NCI-H69 (cell line): ENCODE results near the gene JMJD1C.
"Not testable (repeated sequence)": the region's sequence is repeated elsewhere in the genome, so short reads cannot be mapped to it uniquely, and the experiment has no call there.

Experiments
- DNase-seq: peaks from one replicate; lab custom pipeline; 2025; lab: John Stamatoyannopoulos, UW

Gene JMJD1C

GRCh38 chr10:63393050-63393449, 72.7 kb downstream of the JMJD1C start:
- no peak for DNase-seq

- no peak for DNase-seq
These were observed 73.6 kb downstream of the JMJD1C start for GRCh38 chr10:63392224-63392623.

DNA sequence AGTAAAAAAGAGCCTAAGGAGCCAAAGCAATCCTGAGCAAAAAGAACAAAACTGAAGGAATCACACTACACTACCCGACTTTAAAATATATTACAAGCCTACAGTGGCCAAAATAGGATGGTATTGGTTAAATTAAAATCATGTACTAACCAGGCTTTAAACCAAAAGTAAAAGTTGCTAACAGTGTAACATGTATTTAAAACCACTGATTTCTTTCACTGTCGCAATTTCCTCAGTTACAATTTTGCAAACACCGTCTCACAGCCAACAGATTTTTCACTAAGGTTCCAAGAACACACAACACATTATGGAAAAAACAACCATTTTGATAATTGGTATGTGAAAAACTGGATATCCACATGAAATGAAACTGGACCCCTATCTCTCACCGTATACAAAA, 74.0 kb downstream of the JMJD1C start:
- no peak for DNase-seq

DNA sequence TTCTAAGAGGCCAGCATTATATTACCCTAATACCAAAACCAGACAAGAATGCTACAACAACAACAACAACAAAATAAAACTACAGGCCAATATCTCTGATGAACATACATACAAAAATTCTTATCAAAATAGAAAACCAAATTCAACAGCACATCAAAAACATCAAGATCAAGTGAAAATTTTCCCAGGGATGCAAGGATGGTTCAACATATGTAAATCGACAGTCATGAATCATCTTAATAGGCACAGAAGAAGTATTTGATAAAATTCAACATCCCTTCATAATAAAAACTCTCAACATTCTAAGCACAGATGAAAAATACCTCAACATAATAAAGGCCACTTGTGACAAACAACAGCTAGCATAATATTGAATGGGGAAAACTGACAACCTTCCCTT, 75.3 kb downstream of the JMJD1C start:
- no peak for DNase-seq

- peak; percentile 30 for DNase-seq
These were observed 77.3 kb downstream of the JMJD1C start for GRCh38 chr10:63388421-63389031.

DNA sequence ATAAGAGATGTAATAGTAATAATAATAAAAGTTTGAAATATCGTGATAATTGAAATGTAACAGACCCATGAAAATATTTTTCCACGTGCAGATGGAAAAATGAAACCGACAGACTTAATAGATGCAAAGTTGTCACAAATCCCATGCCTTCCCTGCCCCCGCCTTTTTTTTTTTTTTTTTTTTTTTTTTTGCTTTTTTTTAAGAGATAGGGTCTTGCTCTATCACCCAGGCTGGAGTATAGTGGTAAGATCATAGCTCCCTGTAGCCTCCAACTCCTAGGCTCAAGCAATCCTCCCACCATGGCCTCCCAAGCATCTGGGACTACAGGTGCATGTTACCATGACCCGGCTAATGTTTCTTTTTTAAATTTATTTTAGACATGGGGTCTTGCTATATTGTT, 80.5 kb downstream of the JMJD1C start:
- no peak for DNase-seq

- no peak for DNase-seq
These were observed 81.1 kb downstream of the JMJD1C start for GRCh38 chr10:63384675-63385074.

DNA sequence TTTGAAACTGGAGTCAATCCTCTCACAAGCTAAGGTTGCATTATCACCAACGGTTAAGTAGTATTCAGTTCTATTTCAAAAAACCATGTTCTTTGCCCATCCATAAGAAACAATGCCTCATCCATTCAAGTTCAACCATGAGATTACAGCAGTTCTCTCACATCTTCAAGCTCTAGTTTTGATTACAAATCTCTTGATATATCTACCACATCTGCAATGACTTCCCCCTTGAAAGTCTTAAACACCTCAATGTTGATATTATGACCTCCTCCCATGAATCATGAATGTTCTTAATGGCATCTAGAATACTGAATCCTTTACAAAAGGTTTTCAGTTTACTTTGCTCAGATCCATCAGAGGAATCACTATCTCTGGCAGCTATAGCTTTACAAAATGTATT, 81.8 kb downstream of the JMJD1C start:
- DNase-seq = no peak

DNA sequence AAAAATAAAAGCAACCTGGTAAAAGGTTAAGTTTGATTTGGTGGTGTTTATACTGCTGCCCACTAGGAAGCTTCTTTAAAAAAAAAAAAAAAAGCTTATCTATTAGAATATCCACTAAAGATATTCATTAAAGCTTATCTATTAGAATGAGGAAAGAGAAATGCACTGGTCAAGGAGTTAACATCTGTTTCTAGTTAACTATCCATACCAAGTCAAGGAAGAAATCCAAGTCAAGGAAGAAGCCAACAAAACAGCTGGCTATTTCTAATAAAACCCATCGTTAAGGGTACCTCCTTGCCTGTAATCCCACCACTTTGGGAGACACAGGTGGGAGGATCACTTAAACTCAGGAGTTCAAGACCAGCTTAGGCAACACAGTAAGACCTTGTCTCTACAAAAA, 82.6 kb downstream of the JMJD1C start:
- no peak for DNase-seq

GRCh38 chr10:63382066-63382465, 83.7 kb downstream of the JMJD1C start:
- no peak for DNase-seq

GRCh38 chr10:63377305-63377661, 88.5 kb downstream of the JMJD1C start:
- DNase-seq = not testable (repeated sequence)

- DNase-seq = no peak
These were observed 89.0 kb downstream of the JMJD1C start for GRCh38 chr10:63376560-63377304.

GRCh38 chr10:63375859-63376258, 89.9 kb downstream of the JMJD1C start:
- no peak for DNase-seq

DNA sequence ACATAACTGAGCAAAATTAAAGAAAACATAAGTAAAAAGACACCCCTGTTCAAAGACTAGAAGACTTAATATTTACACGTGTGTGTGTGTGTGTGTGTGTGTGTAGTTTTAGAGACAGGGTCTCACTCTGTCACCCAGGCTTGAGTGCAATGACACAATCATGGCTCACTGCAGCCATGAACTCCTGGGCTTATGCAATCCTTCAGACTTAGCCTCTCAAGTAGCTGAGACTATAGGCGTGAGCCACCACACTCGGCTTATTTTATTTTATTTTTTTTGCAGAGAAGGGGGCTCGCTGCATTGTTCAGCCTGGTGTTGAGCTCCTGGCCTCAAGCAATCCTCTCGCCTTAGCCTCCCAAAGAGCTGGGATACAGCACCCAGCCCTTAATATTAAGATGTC, 90.3 kb downstream of the JMJD1C start:
- no peak for DNase-seq

GRCh38 chr10:63374991-63375390, 90.8 kb downstream of the JMJD1C start:
- no peak for DNase-seq

DNA sequence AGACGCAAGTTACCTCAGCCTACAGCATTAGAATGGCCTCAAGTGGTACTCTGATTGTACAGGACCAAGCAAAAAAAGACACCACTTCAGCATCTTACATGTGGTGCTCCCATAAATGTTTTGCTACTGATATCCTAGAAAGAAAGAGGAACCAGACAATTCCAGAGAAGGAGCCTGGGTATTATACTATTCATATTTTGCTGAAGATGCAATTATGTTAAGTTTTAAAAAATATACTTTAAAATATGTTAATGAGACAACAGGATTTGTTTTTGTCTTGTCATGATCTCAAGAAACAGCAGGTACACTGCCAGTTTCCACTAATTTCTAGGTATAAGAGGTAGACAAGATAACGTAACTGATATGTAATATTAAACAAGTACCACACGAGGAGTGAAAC, 92.6 kb downstream of the JMJD1C start:
- no peak for DNase-seq

DNA sequence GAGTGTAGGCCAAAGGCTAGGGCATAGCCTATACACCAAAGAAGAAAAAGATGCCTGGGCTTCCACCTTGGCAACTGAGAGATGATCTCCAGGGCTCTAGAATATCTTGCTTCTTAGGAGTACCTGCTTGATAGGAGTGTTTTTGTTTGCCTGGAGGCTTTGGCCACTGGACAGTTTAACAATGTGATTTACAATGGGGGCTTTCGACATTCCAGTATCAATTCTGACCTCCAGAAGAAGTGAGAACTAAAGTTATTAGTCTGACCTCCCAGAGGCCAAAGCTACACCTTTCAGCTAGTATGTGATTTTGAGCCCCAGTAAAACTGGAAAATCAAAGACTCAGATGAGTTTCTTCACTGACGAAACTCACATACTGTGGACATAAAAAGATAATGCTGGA, 96.1 kb downstream of the JMJD1C start:
- no peak for DNase-seq

GRCh38 chr10:63368365-63368764, 97.4 kb downstream of the JMJD1C start:
- no peak for DNase-seq

- no peak for DNase-seq
These were observed 98.8 kb downstream of the JMJD1C start for GRCh38 chr10:63366933-63367332.

DNA sequence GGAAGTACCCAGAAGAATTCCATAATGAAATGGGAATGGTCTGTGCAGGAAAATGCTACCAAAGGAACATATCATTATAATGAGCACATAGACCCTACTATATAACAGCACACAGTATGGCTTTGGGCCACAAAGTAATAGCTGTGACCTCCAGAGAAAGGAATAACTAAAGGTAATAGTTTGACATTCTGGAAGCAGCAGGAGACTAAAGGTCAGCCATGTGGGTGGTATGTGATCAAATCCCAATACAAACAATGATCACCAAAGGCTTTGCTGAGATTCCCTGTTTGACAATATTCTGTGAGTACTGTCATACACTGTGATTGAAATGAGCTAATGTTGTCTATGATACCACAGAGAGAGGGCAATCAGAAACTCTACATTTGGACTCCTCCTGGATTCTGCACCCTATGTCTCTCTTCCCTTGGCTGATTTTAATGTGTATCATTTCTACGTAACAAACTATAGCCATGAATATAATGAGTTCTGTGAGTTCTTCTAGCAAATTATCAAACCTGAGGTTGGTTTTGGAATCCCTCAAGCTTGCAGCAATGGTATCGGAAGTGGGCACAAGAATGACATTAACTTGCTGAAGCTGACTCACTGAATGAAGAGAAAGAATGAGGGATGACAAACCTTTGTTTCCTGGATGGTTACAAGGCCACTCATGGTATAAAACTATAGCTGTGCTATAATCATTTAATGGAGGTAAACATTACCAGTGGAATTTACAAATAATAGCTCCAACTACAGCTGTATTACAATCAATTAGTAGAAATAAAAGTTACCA, 99.6 kb downstream of the JMJD1C start:
- DNase-seq = no peak

- no peak for DNase-seq
These were observed 100.9 kb downstream of the JMJD1C start for GRCh38 chr10:63364918-63365317.

- no peak for DNase-seq
These were observed 101.8 kb downstream of the JMJD1C start for GRCh38 chr10:63363951-63364350.

- no peak for DNase-seq
These were observed 110.1 kb downstream of the JMJD1C start for GRCh38 chr10:63355682-63356081.
